Karpas-422 (cell line): ENCODE results near the gene HMCN2. TPM values are rescaled to one million over a fixed set of nuclear protein-coding genes. Genes with fewer than 3 reads are reported as not detected.

Experiments
- DNase-seq: peaks from one replicate; pipeline ENCODE4 v3.0.0-alpha.2; 2015
- H2AFZ ChIP-seq: fragments of 200-600 bp; sonication (generic); 2 replicates; pipeline ENCODE4 v1.6.1; 2014; ENCODE audit warnings: antibody characterized with exemption, low read length, mixed read lengths
- H3K27ac ChIP-seq: fragments of 200-600 bp; sonication (generic); 2 replicates; pipeline ENCODE4 v1.5.1; 2014; ENCODE audit warnings: mild to moderate bottlenecking, low read length, moderate library complexity
- H3K27me3 ChIP-seq: fragments of 200-600 bp; sonication (generic); 2 replicates; pipeline ENCODE4 v1.6.1; 2014; ENCODE audit warnings: low read length, mixed read lengths
- H3K36me3 ChIP-seq: fragments of 200-600 bp; sonication (generic); 2 replicates; pipeline ENCODE4 v1.6.1; 2014; ENCODE audit warnings: low read length, mixed read lengths; ENCODE audit not compliant: insufficient read depth
- H3K4me1 ChIP-seq: fragments of 200-600 bp; sonication (generic); 2 replicates; pipeline ENCODE4 v1.6.1; 2014; ENCODE audit warnings: mild to moderate bottlenecking, low read length, mixed read lengths
- H3K4me2 ChIP-seq: fragments of 200-600 bp; sonication (generic); 2 replicates; pipeline ENCODE4 v1.6.1; 2014; ENCODE audit warnings: low read length, low read depth, mild to moderate bottlenecking; ENCODE audit not compliant: poor library complexity, severe bottlenecking
- H3K4me3 ChIP-seq: fragments of 200-600 bp; sonication (generic); 2 replicates; pipeline ENCODE4 v1.5.1; 2014; ENCODE audit warnings: mild to moderate bottlenecking, antibody characterized with exemption, low read length, mixed read lengths
- H3K79me2 ChIP-seq: fragments of 200-600 bp; sonication (generic); 2 replicates; pipeline ENCODE4 v1.6.1; 2014; ENCODE audit warnings: mild to moderate bottlenecking, low read length, mixed read lengths
- H3K9ac ChIP-seq: fragments of 200-600 bp; sonication (generic); 2 replicates; pipeline ENCODE4 v1.6.0; 2014; ENCODE audit warnings: low read length
- H3K9me2 ChIP-seq: fragments of 200-600 bp; sonication (generic), shearing (Covaris generic); replicated peaks from 2 replicates; pipeline ENCODE4 v1.6.0; 2014; ENCODE audit warnings: mild to moderate bottlenecking, low read length, moderate library complexity; ENCODE audit not compliant: insufficient read depth
- H3K9me3 ChIP-seq: fragments of 300-700, 200-600 bp; sonication (generic); 2 replicates; pipeline ENCODE4 v1.6.1; 2014; ENCODE audit warnings: low read length, mixed read lengths
- H4K20me1 ChIP-seq: fragments of 200-600 bp; sonication (generic); 2 replicates; pipeline ENCODE4 v1.6.1; 2014; ENCODE audit warnings: mild to moderate bottlenecking, antibody characterized with exemption, low read length, low read depth; ENCODE audit not compliant: insufficient read depth
- total RNA-seq: library from RNA; depleted of rRNA; stranded (reverse); fragments of >200 nt; shearing (Covaris generic); gene quantifications from 2 replicates; pipeline ENCODE4 v1.2.3, GENCODE V29; 2014; ENCODE audit warnings: low replicate concordance

The HMCN2 gene
- total RNA-seq, 1 experiment from 2014 or later, result not detected

DNA sequence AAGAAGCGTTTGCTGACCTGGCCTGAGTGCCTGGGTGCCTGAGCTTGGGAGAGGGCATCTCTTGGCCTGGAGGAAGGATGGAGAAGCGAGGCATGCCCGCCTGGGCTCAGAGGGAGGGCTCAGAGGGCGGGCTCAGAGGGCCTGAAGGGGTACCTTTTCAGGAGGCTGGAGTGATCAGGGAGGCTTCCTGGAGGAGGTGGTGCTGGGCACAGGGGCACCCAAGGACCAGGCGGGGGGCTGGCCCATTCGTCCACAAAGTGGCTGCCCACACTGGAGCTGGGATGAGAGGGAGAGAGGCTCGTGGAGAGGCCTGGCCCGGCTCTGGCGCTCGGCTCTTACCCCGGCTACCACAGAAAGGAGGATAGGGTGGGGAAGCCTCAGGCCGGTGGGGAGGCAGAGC, 212.0 kb downstream of the HMCN2 start:
- H3K9me3 ChIP-seq, result no peaks in the 10 kb centered on the region
- H4K20me1 ChIP-seq, result no peaks in the 10 kb centered on the region
- no peak overlapping the region for H3K4me3 ChIP-seq
- H3K27me3 ChIP-seq, result no peaks in the 10 kb centered on the region
- no peak overlapping the region for H3K4me2 ChIP-seq
- H3K4me1 ChIP-seq, result no peaks in the 10 kb centered on the region
- no peak overlapping the region for H3K27ac ChIP-seq
- H3K36me3 ChIP-seq, result no peaks in the 10 kb centered on the region
- no peaks in the 10 kb centered on the region for H3K9me2 ChIP-seq
- DNase-seq, result no peak
- no peaks in the 10 kb centered on the region for H3K79me2 ChIP-seq
- H2AFZ ChIP-seq, result no peak overlapping the region
- H3K9ac ChIP-seq, result no peak overlapping the region

DNA sequence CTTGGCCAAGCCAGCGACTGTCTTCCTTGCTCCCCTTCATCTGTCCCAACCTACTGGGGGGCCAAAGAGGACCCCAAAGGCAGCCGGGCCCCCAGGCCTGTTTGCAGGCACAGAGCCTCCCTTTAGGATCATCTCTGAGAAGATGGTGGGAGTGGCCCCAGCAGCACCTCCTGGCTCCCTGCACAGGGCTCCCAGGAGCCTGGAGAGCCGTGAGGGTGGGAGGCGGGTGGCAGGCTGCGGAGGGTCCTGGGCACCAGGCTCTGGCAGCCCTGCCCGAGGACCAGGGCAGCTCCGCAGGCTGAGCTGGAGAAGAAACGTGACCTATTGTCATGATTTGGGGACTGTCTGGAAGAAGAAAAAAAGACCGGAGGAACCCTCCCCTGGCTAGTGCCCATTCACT, 212.6 kb downstream of the HMCN2 start:
- H3K36me3 ChIP-seq, result no peaks in the 10 kb centered on the region

DNA sequence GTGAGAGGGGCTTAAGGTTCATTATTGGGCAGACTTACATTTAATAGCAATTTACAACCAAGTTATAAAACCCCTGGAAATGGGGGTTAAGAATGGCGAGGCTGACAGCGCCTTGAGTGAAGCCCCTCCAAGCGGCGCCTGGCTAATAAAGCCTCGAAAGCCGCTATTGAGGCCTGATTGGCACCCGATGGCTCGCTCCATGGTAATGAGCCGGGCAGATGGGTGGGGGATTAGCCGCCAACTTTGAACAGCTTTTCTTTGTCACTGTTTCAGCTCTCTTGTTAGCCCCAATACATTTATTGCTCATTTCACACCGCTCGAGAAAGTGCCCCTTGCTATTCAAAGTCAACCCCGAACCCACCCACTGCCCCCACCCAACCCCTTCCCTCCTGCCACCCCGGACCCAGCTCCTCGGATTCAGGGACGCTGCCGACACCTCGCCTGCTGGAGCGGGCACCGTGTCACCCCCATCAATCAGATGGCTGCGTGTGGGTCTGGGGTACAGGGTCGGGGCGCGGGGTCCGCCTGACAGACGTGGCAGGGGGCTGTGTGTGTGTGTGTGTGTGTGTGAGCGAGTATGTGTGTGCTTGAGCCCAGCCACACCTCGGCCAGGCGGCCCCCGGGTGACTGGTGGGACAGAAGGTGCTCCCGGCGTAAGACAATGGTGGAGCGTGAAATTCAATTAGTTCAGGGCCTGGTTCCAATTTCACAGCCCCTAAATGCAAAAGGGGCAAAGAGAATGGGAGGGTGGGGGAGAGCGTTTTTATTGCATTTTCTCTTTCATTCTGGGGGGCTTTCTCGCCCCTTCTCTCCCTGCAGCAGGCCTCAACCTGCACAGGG, 213.4 kb downstream of the HMCN2 start:
- H3K27me3 ChIP-seq, result no peaks in the 10 kb centered on the region

More for the DNA sequence above, 212.6 kb downstream of the HMCN2 start:
- Histone ChIP-seq H3K4me1 (no peaks in the 10 kb centered on the region), H3K9me3 (no peaks in the 10 kb centered on the region), H3K4me3 (no peak overlapping the region), H3K9ac (no peak overlapping the region), H3K79me2 (no peaks in the 10 kb centered on the region), H3K27ac (no peak overlapping the region), H2AFZ (no peak overlapping the region), H4K20me1 (no peaks in the 10 kb centered on the region), H3K9me2 (no peaks in the 10 kb centered on the region), H3K4me2 (no peak overlapping the region), H3K27me3 (no peaks in the 10 kb centered on the region)
- no peak for DNase-seq

DNA sequence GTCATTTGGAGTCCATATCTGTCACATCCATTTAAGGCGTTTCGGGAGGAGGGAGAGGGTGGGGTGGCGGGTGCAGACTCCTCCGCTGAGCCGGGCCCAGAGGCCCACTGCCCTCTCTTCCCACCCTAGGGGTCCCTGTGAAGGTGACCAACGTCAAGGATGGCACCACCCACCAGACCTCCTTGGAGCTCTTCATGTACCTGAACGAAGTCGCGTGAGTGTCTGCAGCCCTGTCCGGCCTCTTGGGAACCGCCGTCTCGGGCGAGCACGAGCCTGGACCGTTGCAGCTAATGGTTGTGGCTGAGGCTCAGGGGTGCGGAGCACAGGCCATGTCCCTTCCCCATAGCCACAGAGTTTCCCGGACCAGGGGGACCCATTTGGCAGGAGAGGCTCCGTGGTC, 214.0 kb downstream of the HMCN2 start:
- Histone ChIP-seq H3K27ac (no peak overlapping the region), H3K9ac (no peak overlapping the region), H3K9me2 (no peaks in the 10 kb centered on the region), H3K4me1 (no peaks in the 10 kb centered on the region), H3K9me3 (no peaks in the 10 kb centered on the region), H3K4me2 (no peak overlapping the region), H3K27me3 (no peaks in the 10 kb centered on the region), H4K20me1 (no peaks in the 10 kb centered on the region), H3K36me3 (no peaks in the 10 kb centered on the region), H3K4me3 (no peak overlapping the region), H3K79me2 (no peaks in the 10 kb centered on the region), H2AFZ (no peak overlapping the region)
- DNase-seq, result no peak

More for the DNA sequence above, 213.4 kb downstream of the HMCN2 start:
- Histone ChIP-seq H3K79me2 (no peaks in the 10 kb centered on the region), H3K9me2 (no peaks in the 10 kb centered on the region), H3K4me3 (no peak overlapping the region), H3K9me3 (no peaks in the 10 kb centered on the region), H3K36me3 (no peaks in the 10 kb centered on the region), H3K9ac (no peak overlapping the region), H3K27ac (no peak overlapping the region), H3K4me2 (no peak overlapping the region), H4K20me1 (no peaks in the 10 kb centered on the region), H2AFZ (no peak overlapping the region), H3K4me1 (no peaks in the 10 kb centered on the region)
- DNase-seq, result no peak

DNA sequence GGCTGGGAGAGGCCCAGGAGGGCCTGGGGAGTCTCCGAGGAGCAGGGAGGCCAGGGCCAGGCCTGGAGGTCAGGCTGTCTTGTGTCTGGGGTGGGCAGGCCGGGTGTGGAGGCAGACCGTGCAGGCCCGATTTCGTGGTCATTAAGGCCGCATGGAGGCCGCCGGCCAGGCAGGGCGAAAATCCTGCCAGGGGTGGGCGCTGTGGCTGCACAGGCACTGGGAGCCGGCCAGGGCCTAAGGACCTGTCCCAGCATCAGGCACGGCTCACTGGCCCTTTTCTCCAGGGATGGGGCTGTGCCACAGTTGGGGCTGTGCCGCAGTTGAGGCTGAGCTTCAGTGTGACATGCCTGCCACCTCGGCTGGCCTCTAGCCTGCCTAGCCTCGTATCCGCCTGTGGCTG, 215.1 kb downstream of the HMCN2 start:
- Histone ChIP-seq H3K9me3 (no peaks in the 10 kb centered on the region), H3K4me3 (no peak overlapping the region), H3K4me1 (no peaks in the 10 kb centered on the region), H3K9ac (no peak overlapping the region), H3K27ac (no peak overlapping the region), H4K20me1 (no peaks in the 10 kb centered on the region), H2AFZ (no peak overlapping the region), H3K4me2 (no peak overlapping the region), H3K36me3 (no peaks in the 10 kb centered on the region), H3K27me3 (no peaks in the 10 kb centered on the region), H3K79me2 (no peaks in the 10 kb centered on the region), H3K9me2 (no peaks in the 10 kb centered on the region)
- DNase-seq, result peak; percentile 45

DNA sequence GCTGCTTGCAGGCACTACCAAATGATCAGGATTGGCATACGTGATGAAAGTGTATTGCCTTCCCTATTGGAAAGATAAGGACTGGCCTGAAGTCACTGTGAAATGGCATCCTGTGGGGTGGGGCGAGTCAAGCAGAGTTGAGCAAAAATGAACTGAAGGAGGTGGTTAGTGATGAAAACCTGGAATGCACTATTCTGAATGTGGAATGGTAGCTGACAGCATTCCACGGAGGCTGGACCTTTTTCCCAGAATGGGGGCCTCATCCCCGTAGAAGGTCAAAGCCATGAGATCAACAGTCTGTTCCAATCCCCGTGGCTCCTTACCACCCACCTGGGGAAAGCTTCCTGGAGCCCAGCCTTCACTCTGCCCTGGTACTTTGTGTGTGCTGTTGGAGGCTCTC, 216.9 kb downstream of the HMCN2 start:
- H3K4me3 ChIP-seq, result no peak overlapping the region
- H3K27me3 ChIP-seq, result no peaks in the 10 kb centered on the region

DNA sequence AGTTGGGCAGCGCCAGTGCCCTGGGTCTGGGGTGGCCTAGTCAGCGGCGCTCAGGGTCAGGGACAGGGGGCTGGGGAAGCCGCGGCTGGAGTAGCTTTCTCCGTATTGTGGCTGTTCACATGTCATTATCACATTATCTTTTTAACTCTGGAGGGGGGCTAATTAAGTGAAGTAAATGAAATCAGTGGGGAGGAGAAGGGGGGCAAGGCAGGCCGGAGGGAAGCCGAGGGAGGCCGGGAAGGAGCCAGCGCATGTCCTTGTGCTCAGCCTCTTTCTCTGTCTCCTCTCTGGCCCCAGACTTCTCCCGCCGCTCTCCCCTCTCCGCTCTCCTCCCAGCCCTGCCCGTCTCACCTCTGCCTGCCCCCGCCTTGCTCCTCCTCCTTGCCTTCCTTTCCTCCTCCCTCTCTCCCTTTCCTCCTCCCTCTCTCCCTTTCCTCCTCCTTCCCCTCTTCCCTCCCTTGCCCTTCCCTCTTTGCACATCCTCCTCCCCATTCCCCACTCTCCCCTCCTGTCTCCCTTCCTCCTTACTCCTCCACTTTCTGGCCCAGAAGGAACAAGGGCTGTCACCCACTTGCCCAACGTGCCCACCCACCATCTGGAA, 217.9 kb downstream of the HMCN2 start:
- no peaks in the 10 kb centered on the region for H3K4me1 ChIP-seq
- no peak for DNase-seq
- no peaks in the 10 kb centered on the region for H3K27me3 ChIP-seq

More for the DNA sequence above, 216.9 kb downstream of the HMCN2 start:
- no peaks in the 10 kb centered on the region for H3K36me3 ChIP-seq
- no peaks in the 10 kb centered on the region for H3K9me2 ChIP-seq
- H2AFZ ChIP-seq, result no peak overlapping the region
- H3K4me1 ChIP-seq, result no peaks in the 10 kb centered on the region
- H3K79me2 ChIP-seq, result no peaks in the 10 kb centered on the region
- H4K20me1 ChIP-seq, result no peaks in the 10 kb centered on the region
- no peak overlapping the region for H3K9ac ChIP-seq
- no peak overlapping the region for H3K27ac ChIP-seq
- H3K4me2 ChIP-seq, result no peak overlapping the region
- H3K9me3 ChIP-seq, result no peaks in the 10 kb centered on the region
- DNase-seq, result no peak

More for the DNA sequence above, 217.9 kb downstream of the HMCN2 start:
- no peak overlapping the region for H3K9ac ChIP-seq
- H3K9me2 ChIP-seq, result no peaks in the 10 kb centered on the region
- no peaks in the 10 kb centered on the region for H3K36me3 ChIP-seq
- no peak overlapping the region for H3K4me3 ChIP-seq
- no peak overlapping the region for H3K4me2 ChIP-seq
- H2AFZ ChIP-seq, result no peak overlapping the region
- H4K20me1 ChIP-seq, result no peaks in the 10 kb centered on the region
- H3K79me2 ChIP-seq, result no peaks in the 10 kb centered on the region
- no peaks in the 10 kb centered on the region for H3K9me3 ChIP-seq
- no peak overlapping the region for H3K27ac ChIP-seq
